NK-92 treated with Interleukin-12 subunit alpha and Interleukin-12 subunit beta, amount 100 ng/mL, for 24 hours (cell line): ENCODE measurements around the gene SNX30.
A peak's percentile ranks its signal among the peaks of the same experiment; 100 is the strongest.

Experiments used
- DNase-seq: peaks from one replicate; lab custom pipeline; 2025; lab: John Stamatoyannopoulos, UW

SNX30 gene

DNA sequence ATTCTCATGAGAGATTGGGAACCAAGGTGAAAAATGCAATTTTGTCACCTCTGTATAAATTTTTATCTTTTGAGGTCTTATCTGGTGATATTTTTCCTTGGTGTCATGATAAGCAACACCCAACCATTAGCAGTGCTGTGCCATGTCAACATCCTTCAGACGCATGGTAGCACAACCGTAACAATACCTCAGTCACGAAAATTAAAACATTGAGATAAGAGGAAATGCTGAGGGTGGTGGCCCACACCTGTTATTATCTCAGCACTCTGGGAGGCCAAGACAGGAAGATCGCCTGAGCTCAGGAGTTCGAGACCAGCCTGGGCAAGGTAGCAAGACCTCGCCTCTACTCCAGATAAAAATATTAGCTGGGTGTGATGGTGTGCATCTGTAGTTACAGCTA is 107.4 kb downstream of the SNX30 start:
- no peak for DNase-seq

GRCh38 chr9:112858625-112859147 is 108.1 kb downstream of the SNX30 start:
- DNase-seq = no peak

- no peak for DNase-seq
Observed at GRCh38 chr9:112860451-112860850, 109.9 kb downstream of the SNX30 start.

- DNase-seq = no peak
Observed at GRCh38 chr9:112861155-112861554, 110.6 kb downstream of the SNX30 start.

DNA sequence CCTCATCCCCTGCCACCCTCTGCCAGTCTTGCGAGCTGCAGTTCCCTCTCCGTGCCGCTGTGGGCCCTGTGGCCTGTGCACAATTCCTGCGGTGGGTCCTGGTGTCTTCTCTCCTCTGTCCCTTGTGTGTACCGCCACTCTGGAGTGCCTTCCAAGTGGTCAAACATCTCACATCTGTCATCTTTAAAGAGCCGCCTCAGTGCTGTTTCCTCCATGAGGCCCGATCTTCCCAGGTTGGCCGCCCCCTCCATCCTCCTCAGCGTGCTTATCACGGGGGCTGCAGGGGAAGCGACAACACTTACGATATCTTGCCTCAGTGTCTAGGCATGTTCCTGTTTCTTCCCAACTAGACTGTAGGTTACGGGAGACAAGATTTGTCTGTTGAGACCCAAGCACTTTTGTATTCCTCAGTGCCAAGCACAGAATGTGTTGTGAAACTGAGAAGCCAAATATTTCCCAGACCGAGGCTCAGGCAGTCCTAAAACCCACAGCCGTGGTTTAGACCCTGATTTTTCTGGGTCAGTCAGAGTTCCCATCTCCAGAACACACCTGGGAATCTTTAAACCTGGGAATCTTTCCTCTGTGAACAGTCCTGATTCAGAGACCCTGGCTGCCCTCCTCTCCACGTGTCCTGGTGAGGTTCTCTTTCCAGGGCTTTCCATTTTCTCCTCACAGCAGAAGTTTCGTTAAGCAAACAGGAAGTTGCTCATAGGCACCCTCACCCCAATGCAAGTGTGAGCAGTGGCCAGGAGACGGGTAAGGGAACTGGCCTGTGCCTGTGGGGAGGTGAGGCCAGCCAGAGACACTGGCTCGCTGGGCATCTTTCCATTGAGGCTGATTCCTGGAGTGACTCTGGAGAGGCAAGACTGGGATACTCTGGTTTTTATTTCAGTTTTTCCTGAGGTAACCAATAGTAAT is 111.3 kb downstream of the SNX30 start:
- DNase-seq = peak; percentile 5

- no peak for DNase-seq
Observed at GRCh38 chr9:112863214-112863613, 112.7 kb downstream of the SNX30 start.

- DNase-seq = no peak
Observed at GRCh38 chr9:112863746-112864145, 113.2 kb downstream of the SNX30 start.

GRCh38 chr9:112864403-112864802 is 113.8 kb downstream of the SNX30 start:
- no peak for DNase-seq

DNA sequence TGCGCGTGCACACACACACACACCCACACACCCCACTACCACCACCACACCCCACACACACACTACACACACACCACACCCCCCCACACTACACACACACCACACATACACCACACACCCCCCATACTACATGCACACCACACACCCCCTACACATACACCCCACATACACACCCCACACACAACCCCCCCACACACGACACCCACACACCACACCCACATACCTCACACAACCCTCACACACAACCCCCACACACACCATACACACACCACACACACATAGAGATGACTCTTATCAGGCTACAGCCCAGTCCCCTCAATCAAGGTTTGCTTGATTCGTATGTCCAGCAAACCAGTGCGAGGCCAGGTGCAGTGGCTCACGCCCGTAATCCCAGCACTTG is 114.4 kb downstream of the SNX30 start:
- no peak for DNase-seq

- DNase-seq = no peak
Observed at GRCh38 chr9:112866662-112867274, 116.2 kb downstream of the SNX30 start.

DNA sequence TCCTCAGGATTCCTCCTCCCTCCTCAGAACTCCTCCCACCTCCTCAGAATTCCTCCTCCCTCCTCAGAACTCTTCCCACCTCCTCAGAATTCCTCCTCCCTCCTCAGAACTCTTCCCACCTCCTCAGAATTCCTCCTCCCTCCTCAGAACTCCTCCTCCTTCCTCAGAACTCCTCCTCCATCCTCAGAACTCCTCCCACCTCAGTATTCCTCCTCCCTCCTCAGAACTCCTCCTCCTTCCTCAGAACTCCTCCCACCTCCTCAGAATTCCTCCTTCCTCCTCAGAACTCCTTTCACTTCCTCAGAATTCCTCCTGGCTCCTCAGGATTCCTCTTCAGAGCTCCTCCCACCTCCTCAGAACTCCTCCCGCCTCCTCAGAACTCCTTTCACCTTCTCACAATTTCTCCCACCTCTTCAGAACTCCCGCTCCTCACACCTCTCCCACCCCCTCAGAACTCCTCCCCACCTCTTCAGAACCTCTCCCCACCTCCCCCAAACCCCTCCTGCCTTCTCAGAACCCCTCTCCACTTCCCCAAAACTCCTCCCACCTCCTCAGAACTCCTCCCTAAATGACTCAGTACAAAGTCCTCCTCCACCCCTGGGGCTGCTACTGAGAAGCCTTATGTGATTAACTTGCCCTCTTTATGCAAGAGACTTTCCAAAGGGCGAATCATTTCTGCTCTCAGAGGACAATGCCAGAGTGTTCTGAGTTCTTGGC is 116.9 kb downstream of the SNX30 start:
- DNase-seq = no peak

- DNase-seq = no peak
Observed at GRCh38 chr9:112868461-112868860, 117.9 kb downstream of the SNX30 start.

DNA sequence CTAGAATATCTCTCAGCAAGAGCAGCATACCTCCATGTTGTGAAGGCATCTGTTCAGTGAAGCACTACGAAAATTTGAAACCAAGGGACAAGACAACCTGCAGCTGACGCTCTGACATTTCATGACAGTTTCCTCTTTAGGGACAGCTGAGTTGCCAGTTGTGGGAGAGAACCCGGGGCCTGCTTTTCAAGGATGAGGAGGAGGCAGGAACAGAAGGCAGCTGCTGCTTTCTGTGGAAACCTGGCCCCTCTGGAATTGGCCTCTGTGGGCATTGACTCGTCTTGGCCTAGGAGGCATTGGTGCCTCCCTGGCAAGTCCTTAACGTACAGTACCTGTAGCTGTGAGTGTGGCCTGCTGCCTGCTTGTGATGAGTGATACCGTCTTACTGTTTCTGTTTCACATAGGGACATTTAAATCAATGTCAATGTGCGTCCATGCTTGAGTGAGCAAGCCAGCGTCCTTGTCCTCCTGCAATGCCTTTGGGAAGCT is 118.5 kb downstream of the SNX30 start:
- no peak for DNase-seq

GRCh38 chr9:112869917-112870316 is 119.4 kb downstream of the SNX30 start:
- DNase-seq = no peak

GRCh38 chr9:112870556-112870955 is 120.0 kb downstream of the SNX30 start:
- DNase-seq = no peak

DNA sequence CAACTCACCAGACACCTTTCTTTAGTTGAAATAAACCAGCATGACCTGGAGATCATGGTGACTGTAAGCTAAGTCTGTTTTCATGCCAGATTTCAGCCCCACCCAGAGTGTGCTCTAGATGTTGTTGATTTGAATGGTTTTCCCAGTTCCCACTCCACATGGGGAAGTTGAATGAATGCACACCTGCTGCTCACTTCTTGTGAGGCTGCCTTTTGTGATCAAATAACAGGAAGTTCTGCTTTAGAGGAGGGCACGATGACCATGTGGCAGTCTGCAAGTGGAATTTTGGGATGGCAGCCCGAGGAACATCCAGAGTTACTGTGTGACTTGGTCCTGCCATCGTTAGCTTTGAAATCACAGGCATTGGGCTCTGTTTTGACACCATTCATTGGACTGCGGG is 121.5 kb downstream of the SNX30 start:
- no peak for DNase-seq

GRCh38 chr9:112873773-112874405 is 123.3 kb downstream of the SNX30 start:
- DNase-seq = no peak

DNA sequence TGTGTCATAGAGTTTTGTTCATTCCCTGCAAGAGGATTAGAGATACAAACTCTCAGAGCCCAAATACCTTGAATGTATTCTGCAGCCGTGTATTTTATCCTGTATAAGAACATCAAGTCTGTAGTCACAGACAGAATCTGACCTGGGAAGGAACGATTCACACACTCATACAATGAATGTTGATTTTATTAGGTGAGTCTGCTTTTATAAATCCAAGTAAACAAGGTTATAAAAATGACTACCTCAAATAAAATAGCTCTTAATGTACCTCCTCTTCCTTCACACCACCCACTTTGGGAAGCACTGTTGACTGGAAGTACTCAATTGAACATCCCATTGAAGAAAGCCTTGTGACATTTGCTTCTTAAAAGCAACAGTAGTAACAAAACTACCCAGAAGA is 128.2 kb downstream of the SNX30 start:
- no peak for DNase-seq

DNA sequence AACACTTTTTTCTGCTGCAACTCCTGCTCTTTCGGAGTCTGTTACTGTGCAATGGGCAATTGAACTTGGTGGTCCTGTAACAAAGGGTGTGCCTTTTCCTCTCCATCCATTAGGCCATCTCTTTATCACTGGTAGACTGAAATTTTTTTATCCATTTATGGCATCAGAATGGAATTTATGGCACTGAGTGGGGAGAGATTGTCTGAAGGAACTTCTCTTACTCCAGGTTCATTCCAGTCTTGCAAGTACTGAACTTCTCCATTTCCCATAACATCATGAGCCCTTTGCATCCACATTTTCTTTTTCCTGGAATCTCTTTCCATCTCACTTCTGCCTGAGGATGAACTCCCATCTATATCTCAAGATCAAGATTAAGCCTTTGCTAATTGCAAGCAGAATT is 130.1 kb downstream of the SNX30 start:
- no peak for DNase-seq

DNA sequence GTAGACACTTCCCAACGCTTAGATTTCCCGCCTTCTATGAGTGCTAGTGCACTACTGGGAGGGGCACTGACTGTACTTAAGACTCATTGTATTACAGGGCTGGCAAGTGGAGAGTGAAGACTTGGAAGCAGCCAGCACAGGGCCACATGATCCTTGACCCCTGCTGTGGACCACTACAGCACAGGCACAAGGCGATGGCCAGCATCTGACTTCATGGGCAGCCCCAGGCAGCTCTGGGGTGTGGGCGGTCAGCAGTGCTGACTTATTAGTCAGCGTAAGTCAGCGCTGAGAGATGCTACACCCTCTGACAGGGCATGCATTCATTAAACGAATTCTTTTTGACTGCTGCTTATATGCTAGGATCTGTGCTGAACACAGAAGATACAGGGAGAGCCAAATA is 130.8 kb downstream of the SNX30 start:
- no peak for DNase-seq

DNA sequence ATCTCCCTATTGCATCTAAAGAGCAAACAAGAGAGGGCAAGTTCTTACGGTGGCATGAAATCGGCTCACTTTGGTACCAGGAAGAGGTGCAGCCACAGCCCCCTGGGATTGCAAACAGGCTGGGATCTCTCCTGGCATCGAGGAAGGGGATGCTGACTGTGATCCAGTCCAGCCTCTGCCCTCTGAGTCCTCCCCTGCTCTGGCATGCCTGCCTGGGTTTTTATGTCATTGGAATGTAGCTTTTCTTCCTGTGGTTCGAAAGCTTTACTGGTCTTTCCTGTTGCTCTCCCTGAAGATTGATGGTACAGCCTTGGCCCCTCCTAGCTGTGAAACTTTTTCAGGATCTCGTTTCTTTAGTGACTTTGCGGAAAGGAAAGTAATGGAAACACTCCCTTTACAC is 133.5 kb downstream of the SNX30 start:
- DNase-seq = no peak

DNA sequence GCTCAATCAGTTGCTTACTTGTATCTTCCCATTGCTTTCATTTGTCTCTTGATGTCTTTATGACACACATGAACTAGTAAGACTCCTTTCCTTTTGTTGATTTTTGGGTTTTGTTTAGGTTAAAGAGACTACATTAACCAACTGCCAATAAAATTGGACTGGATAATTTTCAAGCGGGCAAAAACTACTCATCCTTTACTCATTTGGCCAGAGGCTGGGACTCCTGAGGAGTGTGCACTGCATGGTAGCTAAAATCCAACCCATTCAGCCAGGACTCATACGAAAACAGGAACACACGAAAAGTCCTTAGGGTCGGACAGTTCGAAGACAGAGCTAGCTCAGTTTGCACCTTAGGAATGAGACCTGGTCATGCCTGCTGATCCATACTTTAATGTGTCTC is 134.2 kb downstream of the SNX30 start:
- DNase-seq = no peak
